BJ (cell line): ENCODE measurements around the gene URGCP. TPM values are rescaled to one million over a fixed set of nuclear protein-coding genes. Genes with fewer than 3 reads are reported as not detected.
"Not testable (repeated sequence)": the region's sequence is repeated elsewhere in the genome, so short reads cannot be mapped to it uniquely, and the experiment has no call there.

Experiments
- CTCF ChIA-PET: fragments of 350-600 bp; formaldehyde crosslinking; extraction: SDS; loops from one replicate; lab custom pipeline; 2021; ENCODE audit warnings: antibody characterized with exemption, inconsistent platforms; lab: Yijun Ruan, JAX
- POLR2A ChIA-PET: fragments of 300-600 bp; sonication (Branson Sonifier 250); formaldehyde crosslinking; extraction: SDS; loops from one replicate; lab custom pipeline; 2021; ENCODE audit warnings: antibody characterized with exemption; lab: Charles Lee
- DNase-seq: peaks from one replicate; pipeline ENCODE4 v3.0.0-alpha.2; 2011; ENCODE audit warnings: low read depth
- H3K27me3 ChIP-seq: 2 replicates; pipeline ENCODE4 v1.6.0; 2011; ENCODE audit warnings: low read length; ENCODE audit not compliant: control insufficient read depth, insufficient read depth
- H3K36me3 ChIP-seq: 2 replicates; pipeline ENCODE4 v1.5.1; 2011; ENCODE audit warnings: low read length; ENCODE audit not compliant: control insufficient read depth, insufficient read depth
- H3K4me3 ChIP-seq: 2 replicates; pipeline ENCODE4 v1.5.1; 2011; ENCODE audit warnings: low read depth, mild to moderate bottlenecking, control low read depth, low read length
- CTCF ChIP-seq: IDR thresholded peaks from 2 replicates; pipeline ENCODE4 v1.5.1; 2011; ENCODE audit warnings: low read depth, mild to moderate bottlenecking, control low read depth, inconsistent platforms, low read length, moderate library complexity; ENCODE audit not compliant: insufficient read depth
- polyA plus RNA-seq: library from polyadenylated mRNA; depleted of rRNA; stranded (reverse); fragments of >200 nt; gene quantifications from 2 replicates; pipeline ENCODE4 v1.2.3, GENCODE V29; 2011; rRNA removed
- small RNA-seq: library from RNA; depleted of rRNA; stranded (forward); fragments of <200 nt; gene quantifications from one replicate; pipeline ENCODE3, GENCODE V24; 2012; ENCODE audit warnings: low replicate concordance, low read depth; ENCODE audit not compliant: insufficient read length

Gene URGCP
- polyA plus RNA-seq, 1 experiment, result 41.6 TPM

GRCh38 chr7:43834463-43835251 lies 71.7 kb downstream of the URGCP start:
- CTCF ChIA-PET, result interaction anchor here (0.6 to 6.1 kb wide), 3 partner anchors 105 to 378 kb away, joined by 3 to 66 read pairs (median 6); partner anchors contain the start of genes COA1 and STK17A
- DNase-seq, result no peak
- POLR2A ChIA-PET, result no interaction called here
- Histone ChIP-seq H3K36me3 (no peaks in the 10 kb centered on the region), H3K4me3 (no peak overlapping the region), H3K27me3 (no peaks in the 10 kb centered on the region)
- no peak for TF ChIP-seq CTCF

- POLR2A ChIA-PET, H3K4me3 ChIP-seq, DNase-seq, H3K36me3 ChIP-seq: not testable (repeated sequence)
- peaks cover 13% of the 10 kb centered on the region for H3K27me3 ChIP-seq
- CTCF ChIA-PET, result interaction anchor here (4.0 kb wide), 1 partner anchor 8 kb away, joined by 22 read pairs; no protein-coding TSS in a partner anchor
These were observed 75.5 kb downstream of the URGCP start for GRCh38 chr7:43830917-43831316.

Small RNA genes lying within 50 kb of the gene (small RNA-seq; reads per million reads assigned to genes)
- gene MRPS24, result not detected

Other genes starting within 250 kb of the URGCP start
- 20.2 and 23.4 TPM in 2 replicates for gene COA1, start 177.1 kb downstream of the URGCP start, polyA plus RNA-seq
- gene BLVRA, start 147.9 kb downstream of the URGCP start, polyA plus RNA-seq, result 33.9 and 36.1 TPM in 2 replicates
- 189 and 229 TPM in 2 replicates for gene MRPS24, start 37.1 kb downstream of the URGCP start, polyA plus RNA-seq
- 24.3 and 27.6 TPM in 2 replicates for gene UBE2D4, start 19.8 kb upstream of the URGCP start, polyA plus RNA-seq
- gene SPDYE1, start 91.3 kb upstream of the URGCP start, polyA plus RNA-seq, result not detected in 2 replicates
- 88.1 and 140 TPM in 2 replicates for gene DBNL, start 138.1 kb upstream of the URGCP start, polyA plus RNA-seq
- gene PGAM2, start 159.0 kb upstream of the URGCP start, polyA plus RNA-seq, result 0.16 TPM in 1 of 2 replicates, not detected in the other
- gene POLM, start 175.9 kb upstream of the URGCP start, polyA plus RNA-seq, result 6.0 and 10.8 TPM in 2 replicates
- 45.7 and 117 TPM in 2 replicates for gene AEBP1, start 197.7 kb upstream of the URGCP start, polyA plus RNA-seq
- 54.8 and 87.2 TPM in 2 replicates for gene POLD2, start 217.0 kb upstream of the URGCP start, polyA plus RNA-seq
- gene MYL7, start 234.7 kb upstream of the URGCP start, polyA plus RNA-seq, result 0.26 and 0.29 TPM in 2 replicates